ENCODE results near the gene RAB14. TPM values are rescaled to one million over a fixed set of nuclear protein-coding genes. Genes with fewer than 3 reads are reported as not detected.

Gene RAB14
- total and polyA plus RNA-seq, 2 experiments from 2014 or later, result 22.8 to 31.0 TPM

DNA sequence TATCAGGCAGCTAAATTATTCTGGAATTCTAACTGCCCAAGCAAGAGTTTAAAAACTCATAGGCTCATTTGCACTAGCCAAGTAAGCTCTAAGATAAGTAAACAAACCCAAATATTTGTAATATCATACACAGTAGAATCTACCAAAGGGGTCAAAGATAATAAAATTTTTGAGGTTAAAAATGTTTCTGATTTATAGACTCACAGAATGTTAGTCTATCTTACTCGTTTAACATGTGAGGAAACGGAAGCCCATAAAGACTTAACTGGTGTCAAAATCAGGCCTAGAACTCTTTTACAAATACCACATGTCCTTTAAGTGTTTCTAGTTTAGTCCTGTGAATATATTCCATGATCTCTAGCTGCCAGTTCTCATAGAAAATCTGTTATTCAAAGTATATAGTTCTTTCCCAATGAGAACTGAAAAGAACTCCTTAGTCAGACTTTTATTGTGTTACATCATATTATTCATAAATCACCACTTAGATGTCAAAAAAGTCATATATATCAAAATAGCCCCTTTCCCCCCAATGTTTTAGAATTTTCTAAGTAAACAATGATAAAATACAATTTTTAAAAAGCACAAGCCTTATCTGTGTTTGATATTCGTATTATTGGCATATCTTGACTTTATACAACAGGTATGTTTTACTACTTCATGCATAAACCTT, 13.9 kb downstream of the RAB14 start (continued):
- TF ChIP-seq, protein P1, sequence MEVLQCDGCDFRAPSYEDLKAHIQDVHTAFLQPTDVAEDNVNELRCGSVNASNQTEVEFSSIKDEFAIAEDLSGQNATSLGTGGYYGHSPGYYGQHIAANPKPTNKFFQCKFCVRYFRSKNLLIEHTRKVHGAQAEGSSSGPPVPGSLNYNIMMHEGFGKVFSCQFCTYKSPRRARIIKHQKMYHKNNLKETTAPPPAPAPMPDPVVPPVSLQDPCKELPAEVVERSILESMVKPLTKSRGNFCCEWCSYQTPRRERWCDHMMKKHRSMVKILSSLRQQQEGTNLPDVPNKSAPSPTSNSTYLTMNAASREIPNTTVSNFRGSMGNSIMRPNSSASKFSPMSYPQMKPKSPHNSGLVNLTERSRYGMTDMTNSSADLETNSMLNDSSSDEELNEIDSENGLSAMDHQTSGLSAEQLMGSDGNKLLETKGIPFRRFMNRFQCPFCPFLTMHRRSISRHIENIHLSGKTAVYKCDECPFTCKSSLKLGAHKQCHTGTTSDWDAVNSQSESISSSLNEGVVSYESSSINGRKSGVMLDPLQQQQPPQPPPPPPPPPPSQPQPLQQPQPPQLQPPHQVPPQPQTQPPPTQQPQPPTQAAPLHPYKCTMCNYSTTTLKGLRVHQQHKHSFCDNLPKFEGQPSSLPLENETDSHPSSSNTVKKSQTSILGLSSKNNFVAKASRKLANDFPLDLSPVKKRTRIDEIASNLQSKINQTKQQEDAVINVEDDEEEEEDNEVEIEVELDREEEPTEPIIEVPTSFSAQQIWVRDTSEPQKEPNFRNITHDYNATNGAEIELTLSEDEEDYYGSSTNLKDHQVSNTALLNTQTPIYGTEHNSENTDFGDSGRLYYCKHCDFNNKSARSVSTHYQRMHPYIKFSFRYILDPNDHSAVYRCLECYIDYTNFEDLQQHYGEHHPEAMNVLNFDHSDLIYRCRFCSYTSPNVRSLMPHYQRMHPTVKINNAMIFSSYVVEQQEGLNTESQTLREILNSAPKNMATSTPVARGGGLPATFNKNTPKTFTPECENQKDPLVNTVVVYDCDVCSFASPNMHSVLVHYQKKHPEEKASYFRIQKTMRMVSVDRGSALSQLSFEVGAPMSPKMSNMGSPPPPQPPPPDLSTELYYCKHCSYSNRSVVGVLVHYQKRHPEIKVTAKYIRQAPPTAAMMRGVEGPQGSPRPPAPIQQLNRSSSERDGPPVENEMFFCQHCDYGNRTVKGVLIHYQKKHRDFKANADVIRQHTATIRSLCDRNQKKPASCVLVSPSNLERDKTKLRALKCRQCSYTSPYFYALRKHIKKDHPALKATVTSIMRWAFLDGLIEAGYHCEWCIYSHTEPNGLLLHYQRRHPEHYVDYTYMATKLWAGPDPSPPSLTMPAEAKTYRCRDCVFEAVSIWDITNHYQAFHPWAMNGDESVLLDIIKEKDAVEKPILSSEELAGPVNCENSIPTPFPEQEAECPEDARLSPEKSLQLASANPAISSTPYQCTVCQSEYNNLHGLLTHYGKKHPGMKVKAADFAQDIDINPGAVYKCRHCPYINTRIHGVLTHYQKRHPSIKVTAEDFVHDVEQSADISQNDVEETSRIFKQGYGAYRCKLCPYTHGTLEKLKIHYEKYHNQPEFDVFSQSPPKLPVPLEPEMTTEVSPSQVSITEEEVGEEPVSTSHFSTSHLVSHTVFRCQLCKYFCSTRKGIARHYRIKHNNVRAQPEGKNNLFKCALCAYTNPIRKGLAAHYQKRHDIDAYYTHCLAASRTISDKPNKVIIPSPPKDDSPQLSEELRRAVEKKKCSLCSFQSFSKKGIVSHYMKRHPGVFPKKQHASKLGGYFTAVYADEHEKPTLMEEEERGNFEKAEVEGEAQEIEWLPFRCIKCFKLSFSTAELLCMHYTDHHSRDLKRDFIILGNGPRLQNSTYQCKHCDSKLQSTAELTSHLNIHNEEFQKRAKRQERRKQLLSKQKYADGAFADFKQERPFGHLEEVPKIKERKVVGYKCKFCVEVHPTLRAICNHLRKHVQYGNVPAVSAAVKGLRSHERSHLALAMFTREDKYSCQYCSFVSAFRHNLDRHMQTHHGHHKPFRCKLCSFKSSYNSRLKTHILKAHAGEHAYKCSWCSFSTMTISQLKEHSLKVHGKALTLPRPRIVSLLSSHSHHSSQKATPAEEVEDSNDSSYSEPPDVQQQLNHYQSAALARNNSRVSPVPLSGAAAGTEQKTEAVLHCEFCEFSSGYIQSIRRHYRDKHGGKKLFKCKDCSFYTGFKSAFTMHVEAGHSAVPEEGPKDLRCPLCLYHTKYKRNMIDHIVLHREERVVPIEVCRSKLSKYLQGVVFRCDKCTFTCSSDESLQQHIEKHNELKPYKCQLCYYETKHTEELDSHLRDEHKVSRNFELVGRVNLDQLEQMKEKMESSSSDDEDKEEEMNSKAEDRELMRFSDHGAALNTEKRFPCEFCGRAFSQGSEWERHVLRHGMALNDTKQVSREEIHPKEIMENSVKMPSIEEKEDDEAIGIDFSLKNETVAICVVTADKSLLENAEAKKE (CRISPR knock-in tag; IDR thresholded peaks at IDR 0.05), result no peak
- TF ChIP-seq CREB1 (CRISPR knock-in tag; IDR thresholded peaks at IDR 0.05; ENCODE audit: low read depth) (no peak), EZH2 (IDR thresholded peaks at IDR 0.05; ENCODE audit: low read depth, unreplicated experiment) (no peak), NANOG (IDR thresholded peaks at IDR 0.05; ENCODE audit: borderline replicate concordance) (no peak), POLR2AphosphoS5 (IDR thresholded peaks at IDR 0.05; ENCODE audit: low read depth) (no peak), JUNB (IDR thresholded peaks at IDR 0.05; ENCODE audit: unreplicated experiment) (no peak), ZNF331 (CRISPR knock-in tag; IDR thresholded peaks at IDR 0.05; ENCODE audit: low read depth) (no peak)
- TF ChIP-seq, protein P2, sequence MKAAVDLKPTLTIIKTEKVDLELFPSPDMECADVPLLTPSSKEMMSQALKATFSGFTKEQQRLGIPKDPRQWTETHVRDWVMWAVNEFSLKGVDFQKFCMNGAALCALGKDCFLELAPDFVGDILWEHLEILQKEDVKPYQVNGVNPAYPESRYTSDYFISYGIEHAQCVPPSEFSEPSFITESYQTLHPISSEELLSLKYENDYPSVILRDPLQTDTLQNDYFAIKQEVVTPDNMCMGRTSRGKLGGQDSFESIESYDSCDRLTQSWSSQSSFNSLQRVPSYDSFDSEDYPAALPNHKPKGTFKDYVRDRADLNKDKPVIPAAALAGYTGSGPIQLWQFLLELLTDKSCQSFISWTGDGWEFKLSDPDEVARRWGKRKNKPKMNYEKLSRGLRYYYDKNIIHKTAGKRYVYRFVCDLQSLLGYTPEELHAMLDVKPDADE (IDR thresholded peaks at IDR 0.05), result no peak
- TF ChIP-seq, protein P3, sequence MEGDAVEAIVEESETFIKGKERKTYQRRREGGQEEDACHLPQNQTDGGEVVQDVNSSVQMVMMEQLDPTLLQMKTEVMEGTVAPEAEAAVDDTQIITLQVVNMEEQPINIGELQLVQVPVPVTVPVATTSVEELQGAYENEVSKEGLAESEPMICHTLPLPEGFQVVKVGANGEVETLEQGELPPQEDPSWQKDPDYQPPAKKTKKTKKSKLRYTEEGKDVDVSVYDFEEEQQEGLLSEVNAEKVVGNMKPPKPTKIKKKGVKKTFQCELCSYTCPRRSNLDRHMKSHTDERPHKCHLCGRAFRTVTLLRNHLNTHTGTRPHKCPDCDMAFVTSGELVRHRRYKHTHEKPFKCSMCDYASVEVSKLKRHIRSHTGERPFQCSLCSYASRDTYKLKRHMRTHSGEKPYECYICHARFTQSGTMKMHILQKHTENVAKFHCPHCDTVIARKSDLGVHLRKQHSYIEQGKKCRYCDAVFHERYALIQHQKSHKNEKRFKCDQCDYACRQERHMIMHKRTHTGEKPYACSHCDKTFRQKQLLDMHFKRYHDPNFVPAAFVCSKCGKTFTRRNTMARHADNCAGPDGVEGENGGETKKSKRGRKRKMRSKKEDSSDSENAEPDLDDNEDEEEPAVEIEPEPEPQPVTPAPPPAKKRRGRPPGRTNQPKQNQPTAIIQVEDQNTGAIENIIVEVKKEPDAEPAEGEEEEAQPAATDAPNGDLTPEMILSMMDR (conservative IDR thresholded peaks at IDR 0.05; ENCODE audit: low read depth in 2 of 2), result no peak
- TF ChIP-seq, protein P4, sequence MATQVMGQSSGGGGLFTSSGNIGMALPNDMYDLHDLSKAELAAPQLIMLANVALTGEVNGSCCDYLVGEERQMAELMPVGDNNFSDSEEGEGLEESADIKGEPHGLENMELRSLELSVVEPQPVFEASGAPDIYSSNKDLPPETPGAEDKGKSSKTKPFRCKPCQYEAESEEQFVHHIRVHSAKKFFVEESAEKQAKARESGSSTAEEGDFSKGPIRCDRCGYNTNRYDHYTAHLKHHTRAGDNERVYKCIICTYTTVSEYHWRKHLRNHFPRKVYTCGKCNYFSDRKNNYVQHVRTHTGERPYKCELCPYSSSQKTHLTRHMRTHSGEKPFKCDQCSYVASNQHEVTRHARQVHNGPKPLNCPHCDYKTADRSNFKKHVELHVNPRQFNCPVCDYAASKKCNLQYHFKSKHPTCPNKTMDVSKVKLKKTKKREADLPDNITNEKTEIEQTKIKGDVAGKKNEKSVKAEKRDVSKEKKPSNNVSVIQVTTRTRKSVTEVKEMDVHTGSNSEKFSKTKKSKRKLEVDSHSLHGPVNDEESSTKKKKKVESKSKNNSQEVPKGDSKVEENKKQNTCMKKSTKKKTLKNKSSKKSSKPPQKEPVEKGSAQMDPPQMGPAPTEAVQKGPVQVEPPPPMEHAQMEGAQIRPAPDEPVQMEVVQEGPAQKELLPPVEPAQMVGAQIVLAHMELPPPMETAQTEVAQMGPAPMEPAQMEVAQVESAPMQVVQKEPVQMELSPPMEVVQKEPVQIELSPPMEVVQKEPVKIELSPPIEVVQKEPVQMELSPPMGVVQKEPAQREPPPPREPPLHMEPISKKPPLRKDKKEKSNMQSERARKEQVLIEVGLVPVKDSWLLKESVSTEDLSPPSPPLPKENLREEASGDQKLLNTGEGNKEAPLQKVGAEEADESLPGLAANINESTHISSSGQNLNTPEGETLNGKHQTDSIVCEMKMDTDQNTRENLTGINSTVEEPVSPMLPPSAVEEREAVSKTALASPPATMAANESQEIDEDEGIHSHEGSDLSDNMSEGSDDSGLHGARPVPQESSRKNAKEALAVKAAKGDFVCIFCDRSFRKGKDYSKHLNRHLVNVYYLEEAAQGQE (IDR thresholded peaks at IDR 0.05; ENCODE audit: unreplicated experiment), result no peak
